B cell (primary cell): ENCODE measurements around the gene RAB6B.

ENCODE experiments used
- EZH2 ChIP-seq: IDR thresholded peaks from 2 replicates; pipeline ENCODE4 v1.6.1; 2012; ENCODE audit warnings: borderline replicate concordance, low read depth, mild to moderate bottlenecking, moderate library complexity, low read length; ENCODE audit not compliant: insufficient read depth, poor library complexity, severe bottlenecking
- TF ChIP-seq, protein P1 (sequence below): fragments of 200-600 bp; IDR thresholded peaks from one replicate; pipeline ENCODE4 v1.8.0; 2022; ENCODE audit warnings: antibody characterized with exemption, mild to moderate bottlenecking

GRCh38 chr3:133838916-133839800 lies 56.5 kb downstream of the RAB6B start:
- TF ChIP-seq, protein P1, sequence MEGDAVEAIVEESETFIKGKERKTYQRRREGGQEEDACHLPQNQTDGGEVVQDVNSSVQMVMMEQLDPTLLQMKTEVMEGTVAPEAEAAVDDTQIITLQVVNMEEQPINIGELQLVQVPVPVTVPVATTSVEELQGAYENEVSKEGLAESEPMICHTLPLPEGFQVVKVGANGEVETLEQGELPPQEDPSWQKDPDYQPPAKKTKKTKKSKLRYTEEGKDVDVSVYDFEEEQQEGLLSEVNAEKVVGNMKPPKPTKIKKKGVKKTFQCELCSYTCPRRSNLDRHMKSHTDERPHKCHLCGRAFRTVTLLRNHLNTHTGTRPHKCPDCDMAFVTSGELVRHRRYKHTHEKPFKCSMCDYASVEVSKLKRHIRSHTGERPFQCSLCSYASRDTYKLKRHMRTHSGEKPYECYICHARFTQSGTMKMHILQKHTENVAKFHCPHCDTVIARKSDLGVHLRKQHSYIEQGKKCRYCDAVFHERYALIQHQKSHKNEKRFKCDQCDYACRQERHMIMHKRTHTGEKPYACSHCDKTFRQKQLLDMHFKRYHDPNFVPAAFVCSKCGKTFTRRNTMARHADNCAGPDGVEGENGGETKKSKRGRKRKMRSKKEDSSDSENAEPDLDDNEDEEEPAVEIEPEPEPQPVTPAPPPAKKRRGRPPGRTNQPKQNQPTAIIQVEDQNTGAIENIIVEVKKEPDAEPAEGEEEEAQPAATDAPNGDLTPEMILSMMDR, result no peak
- no peak for TF ChIP-seq EZH2
